T1000 (cell line): ENCODE data around the gene USP2.

Experiments
- DNase-seq: peaks from one replicate; lab custom pipeline; 2025; ENCODE audit warnings: mixed read lengths; lab: John Stamatoyannopoulos, UW

USP2 gene

GRCh38 chr11:119363081-119363850 is 18.2 kb downstream of the USP2 start:
- no peak for DNase-seq

DNA sequence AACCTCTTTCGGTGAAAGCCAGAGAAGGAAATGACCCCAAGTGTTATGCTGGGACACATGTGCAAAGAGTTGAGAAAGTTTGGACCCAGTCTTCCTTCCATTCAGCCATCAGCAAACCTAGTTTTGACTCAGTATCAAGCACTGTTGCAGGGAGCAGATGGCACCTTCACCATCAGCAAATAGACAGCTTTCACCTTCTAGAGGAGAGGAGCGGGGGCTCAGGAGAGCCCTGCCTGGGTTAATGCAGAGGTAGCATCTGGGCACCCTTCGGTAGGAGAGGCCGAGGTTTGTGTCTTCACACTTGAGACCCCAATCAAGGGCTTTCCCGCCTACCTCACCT is 18.8 kb downstream of the USP2 start:
- DNase-seq, result no peak

DNA sequence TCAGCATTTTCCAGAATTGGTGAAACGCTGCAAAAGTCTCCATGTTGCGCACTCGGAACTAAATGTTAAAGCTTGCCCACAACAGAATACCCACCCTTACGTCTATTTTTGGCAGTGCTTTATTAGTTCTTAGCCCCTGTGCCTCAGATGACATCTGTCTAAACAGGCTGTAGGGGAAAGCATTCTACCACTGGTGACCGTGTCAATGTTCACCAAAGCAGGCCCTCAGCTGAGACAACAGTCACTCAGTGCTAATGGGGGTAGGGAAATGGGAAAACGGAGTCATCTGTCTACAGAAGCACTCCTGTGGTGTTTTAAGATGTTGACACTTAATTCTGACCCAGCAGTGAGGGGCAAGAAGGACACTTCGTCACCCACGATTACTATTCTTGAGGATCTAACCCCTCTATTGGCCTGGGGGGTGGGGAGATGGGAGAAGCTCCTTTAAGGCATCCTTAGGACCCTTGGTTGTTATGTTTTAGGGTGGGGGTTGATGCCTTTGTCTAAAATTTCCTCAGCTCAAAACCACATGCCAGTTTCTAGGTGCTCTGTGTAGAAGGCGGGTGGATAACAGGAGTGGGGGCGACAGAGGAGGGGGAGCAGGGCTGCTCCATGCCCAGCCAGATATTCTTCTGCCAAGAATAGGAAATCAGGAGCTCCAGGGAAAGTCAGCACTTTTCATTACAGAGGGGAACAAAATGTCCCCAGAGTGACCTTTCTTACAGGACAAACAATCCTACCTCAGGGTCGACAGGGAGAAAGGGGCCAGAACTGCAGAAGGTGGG is 19.4 kb downstream of the USP2 start:
- no peak for DNase-seq

DNA sequence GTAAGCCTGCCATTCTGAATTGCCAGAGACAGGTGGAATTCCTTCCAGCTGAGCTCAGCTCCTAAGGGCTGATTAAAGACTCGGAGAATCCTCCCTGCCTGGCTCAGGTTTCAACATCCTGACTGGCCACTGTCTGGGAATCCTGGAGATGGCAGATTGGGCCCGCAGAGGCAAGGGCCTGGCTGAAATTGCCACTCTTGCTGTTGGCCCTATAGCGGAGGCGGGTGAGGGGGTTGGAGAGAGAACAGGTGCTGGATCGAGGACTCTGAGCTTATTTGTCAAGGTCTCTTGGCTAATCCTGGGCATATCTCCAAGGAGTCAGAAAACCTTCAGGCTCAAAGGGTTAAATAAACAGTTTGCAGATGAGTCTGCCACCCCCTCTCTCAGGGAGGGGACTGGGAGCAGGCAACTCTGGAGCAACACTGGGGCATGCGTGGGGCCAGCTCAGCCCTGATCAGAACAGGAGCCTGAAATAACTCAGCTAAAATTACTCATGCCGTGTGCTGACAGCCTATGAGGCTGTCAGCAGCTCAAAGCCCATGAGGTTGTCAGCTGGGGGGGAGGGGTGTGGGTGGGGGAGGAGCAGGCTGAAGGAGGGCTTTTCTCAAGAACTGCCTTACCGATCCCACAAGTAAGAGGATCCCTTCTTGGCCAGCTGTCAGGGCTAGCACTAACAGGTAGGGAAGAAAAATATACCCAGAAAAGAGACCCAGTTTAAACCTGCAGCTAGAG is 20.3 kb downstream of the USP2 start:
- DNase-seq, result peak; percentile 55

GRCh38 chr11:119359365-119360214 is 21.9 kb downstream of the USP2 start:
- DNase-seq, result no peak

GRCh38 chr11:119357074-119357473 is 24.4 kb downstream of the USP2 start:
- no peak for DNase-seq

DNA sequence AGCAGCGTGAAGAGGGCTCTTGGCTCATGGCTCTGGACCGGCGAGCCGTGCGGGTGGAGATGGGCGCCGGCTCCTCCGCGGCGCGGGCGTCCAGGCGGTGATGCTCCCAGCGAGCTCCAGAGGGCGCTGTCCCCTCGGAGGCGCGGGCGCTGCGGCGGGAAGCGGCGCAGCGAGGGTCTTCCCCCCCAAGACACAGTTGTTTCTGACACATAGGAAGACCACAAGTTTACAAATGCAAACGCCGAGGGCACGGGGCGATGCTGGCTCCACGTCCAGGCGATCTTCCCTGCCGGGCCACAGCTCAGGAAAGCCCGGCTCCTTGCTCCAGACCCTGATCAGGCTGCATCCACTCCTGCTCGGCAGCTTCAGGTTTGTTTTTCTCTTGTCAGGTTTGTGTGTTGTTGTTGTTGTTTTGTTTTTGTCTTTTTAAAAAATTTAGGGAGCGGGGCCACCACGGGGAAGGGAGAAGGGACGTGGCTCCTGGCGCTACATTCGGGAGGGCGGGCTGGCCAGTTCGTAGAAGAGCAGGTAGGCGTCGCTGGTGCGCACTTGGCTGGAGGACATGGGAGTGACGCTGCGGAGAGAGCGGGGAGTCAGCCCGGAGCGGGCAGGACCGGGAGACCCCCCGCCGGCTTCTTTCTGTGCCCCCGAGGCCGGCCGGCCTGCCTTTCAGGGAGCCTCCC is 25.0 kb downstream of the USP2 start:
- DNase-seq, result no peak

GRCh38 chr11:119355091-119355843 is 26.2 kb downstream of the USP2 start:
- no peak for DNase-seq

DNA sequence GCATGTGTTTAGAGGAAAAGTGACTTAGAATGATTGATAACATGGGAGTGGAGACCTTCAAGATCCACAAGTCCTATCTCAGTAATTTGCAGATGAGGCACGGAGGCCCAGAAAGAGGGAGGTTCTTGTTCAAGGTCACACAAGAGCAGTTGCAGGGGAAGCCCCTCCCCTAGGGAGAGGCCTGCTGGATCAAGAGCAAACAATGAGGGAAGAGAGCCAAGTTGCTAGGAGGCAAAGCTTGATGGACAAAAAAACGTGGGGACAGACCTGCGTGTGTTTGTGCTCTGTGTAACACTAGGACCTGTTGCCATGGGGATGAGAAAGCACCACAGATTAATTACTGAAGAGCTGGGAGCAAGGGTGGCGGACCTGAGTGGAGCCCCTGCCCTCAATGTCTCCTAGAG is 28.6 kb downstream of the USP2 start:
- DNase-seq, result no peak

GRCh38 chr11:119351232-119351631 is 30.3 kb downstream of the USP2 start:
- DNase-seq, result no peak

GRCh38 chr11:119350302-119350701 is 31.2 kb downstream of the USP2 start:
- no peak for DNase-seq

DNA sequence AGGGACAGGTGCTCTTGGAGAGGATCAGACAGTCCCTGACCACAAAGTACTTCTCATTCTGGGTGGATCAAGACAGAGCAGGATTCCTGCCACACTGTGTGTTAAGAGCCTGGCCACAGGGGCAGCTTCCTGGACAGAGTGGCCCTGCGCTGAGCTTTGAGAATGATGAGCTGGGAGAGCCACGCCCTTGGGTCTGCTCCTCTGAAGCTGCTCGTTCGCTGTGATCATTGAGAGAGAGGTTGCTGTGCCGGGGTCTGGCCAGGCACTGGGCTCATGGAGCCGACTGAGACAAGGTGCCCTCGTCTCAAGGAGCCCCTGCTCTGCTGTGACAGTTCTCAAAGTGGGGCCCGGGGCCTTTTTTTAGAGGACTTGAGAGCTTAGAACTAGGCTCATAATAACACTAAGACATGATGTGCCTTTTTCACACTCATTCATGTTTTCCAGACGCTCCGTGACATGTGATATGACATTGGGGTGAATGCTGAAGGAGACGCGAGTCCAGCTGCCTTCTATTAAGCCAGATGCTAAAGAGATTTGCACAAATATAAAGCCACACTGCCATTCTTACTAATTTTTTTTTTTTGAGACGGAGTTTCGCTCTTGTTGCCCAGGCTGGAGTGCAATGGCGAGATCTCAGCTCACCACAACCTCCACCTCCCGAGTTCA is 33.4 kb downstream of the USP2 start:
- no peak for DNase-seq

GRCh38 chr11:119347242-119347641 is 34.2 kb downstream of the USP2 start:
- no peak for DNase-seq

DNA sequence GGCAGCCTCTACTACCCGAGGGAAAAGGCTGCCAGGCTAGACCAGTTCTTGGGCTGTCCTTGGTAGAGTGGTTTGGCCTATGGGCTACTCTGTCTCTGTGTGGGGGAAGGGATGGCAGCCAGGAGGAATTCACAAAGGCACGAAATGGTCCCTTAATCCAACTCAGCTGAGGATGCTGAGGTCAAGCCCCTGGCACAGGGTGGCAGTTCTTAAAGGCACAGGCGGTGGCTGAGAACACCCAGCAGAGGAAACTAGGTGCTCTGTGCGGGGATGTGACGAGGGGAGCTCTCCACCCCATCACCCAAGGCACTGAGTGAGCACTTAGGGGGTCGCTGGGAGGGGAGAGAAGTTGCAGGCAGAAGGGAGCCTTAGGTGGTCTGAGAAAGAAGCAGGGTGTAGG is 34.9 kb downstream of the USP2 start, which contains the start of gene MFRP:
Gene MFRP (minus strand): TSS at position 101 of the 400 bp plus-strand sequence. CDS start 192 bp downstream, outside the sequence.
- no peak for DNase-seq

DNA sequence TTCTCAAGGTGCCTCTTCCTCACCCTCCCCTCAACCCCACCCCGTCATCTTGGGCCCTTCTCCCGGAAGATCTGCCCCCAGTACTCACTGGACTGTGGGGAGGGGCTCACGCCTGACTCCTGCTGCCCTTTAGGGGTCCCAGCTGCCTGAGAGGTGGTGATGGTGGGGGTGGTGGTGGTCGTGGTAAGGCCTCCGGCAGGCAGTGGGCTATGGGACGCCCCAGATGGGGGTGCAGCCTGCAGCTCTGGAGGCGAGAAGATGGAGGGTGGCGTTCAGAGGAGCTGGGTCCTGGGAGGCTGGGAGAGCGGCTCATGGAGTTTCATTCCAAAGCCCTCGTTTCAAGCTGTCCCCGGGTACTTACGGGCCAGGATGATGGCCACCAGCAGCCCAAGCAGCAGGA is 35.8 kb downstream of the USP2 start:
- DNase-seq, result no peak

DNA sequence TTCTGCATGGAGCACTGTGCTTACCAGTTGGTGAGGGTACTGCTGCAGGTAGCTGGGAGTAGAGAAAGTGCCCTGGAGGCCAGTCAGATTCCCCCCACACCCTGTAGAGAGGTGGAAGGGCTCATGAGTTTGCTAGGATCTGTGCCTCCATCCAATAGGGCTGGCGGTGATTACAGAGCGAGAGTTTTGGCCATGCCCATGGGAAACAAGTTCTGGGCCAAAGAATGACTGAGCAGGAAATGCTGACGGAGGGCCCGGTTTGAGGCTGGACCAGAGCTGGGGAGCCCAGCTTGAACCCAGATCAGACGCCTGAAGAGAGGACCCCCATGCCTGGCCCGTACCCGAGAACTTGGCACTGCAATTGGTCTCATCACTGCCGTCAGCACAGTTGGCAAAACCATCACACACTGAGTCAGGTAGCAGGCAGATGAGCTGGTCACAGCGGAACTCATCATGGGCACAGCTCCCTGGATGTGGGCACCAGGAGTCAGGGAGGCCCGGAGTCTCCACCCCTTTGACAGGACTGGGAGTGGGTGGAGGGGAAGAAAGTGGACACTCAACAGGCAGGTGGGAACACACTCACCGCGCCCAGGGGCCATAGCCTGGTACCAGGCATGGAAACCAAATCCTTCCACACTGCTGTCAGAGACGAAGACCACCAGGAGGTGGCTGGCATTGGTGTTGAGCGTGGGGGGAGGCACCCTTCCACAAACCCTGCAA is 37.0 kb downstream of the USP2 start:
- DNase-seq, result no peak

- no peak for DNase-seq
Measured at GRCh38 chr11:119343726-119344125, 37.8 kb downstream of the USP2 start.

DNA sequence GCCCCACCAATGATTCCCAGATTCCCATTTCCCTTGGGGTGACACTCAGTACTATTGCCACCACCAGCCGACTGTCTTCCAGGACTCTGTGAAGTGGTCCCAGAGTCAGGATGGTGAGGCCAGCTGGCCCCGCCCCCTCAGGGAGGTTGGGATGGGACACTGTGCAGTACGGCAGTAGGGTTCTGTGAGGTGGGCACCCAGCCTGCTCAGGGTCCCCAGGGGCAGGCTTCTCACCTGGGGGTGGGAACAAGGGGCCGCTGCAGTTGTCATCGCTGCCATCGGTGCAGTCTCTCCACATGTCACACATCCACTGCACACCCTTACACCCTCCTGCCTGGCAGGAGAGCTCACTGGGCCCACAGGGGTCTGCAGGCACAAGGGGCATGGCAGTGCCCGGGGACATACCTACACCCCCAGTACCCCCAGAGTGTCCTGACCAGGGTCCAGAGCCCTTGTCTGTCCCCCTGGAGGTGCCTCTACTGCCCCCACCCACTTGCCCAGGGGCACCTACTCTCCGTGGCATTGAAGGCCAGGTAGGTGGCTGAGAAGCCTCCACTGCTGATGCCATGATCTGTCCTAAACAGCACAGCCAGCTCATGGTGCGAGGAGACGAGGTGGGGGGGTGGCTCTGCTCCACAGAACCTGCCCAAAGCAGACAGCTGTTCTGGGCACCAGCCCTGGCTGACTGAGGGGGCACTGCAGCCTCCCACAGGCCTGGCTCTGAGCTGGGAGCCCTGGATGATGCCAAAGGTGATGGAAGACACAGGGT is 38.9 kb downstream of the USP2 start:
- no peak for DNase-seq

DNA sequence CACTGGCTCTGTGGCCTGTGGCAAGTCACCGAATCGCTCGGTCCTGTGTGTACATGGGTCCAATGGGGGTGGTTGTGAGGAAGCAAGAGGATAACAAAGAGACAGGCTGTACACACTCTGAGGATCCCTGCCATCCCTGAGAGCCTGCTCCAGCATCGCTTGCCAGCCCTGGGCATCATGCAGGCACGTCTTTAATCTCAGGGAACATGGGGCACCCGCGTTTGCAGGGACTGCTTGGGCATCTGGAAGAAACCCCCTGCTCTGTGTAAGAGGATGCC is 39.5 kb downstream of the USP2 start:
- DNase-seq, result no peak
